Right lobe of liver (tissue), 6 donors: Measurements from ENCODE around the gene CBL. TPM values are rescaled to one million over a fixed set of nuclear protein-coding genes. Genes with fewer than 3 reads are reported as not detected.
A peak's percentile ranks its signal among the peaks of the same experiment; 100 is the strongest.

ENCODE experiments used
- ATAC-seq, 4 donors: fragments of 200-7000 bp; cut with Tn5 transposase; one replicate each; pipeline ENCODE4 v1.9.1; 2020; ENCODE audit warnings: mild to moderate bottlenecking in 4 of 4, moderate library complexity in 4 of 4
- DNase-seq, 3 donors: peaks; one replicate each; pipeline ENCODE4 v3.0.0-alpha.2; 2020
- H3K27ac ChIP-seq, 3 donors: fragments of 200-600 bp; one replicate each; pipeline ENCODE4 v1.8.0; 2022
- H3K27me3 ChIP-seq, 2 donors: fragments of 200-600 bp; one replicate each; pipeline ENCODE4 v1.8.0; 2022
- H3K36me3 ChIP-seq, 4 donors: fragments of 200-600 bp; sonication (generic) in 1 of 4; one replicate each; pipeline versions ENCODE4 v1.5.1 to v1.8.0; 2017 to 2022; ENCODE audit warnings: control low read depth in 1 of 4
- H3K4me1 ChIP-seq, 4 donors: fragments of 200-600 bp; sonication (generic) in 1 of 4; one replicate each; pipeline versions ENCODE4 v1.5.1 to v1.8.0; 2017 to 2022; ENCODE audit warnings: control low read depth in 1 of 4
- H3K4me3 ChIP-seq, 3 donors: fragments of 200-600 bp; one replicate each; pipeline ENCODE4 v1.8.0; 2022
- H3K9me3 ChIP-seq, 4 donors: fragments of 200-600 bp; sonication (generic) in 1 of 4; one replicate each; pipeline versions ENCODE4 v1.5.1 to v1.8.0; 2017 to 2022; ENCODE audit warnings: control low read depth in 1 of 4
- POLR2A ChIP-seq: fragments of 450-650 bp; IDR thresholded peaks from one replicate; pipeline ENCODE4 v1.6.1; 2017; ENCODE audit warnings: antibody characterized with exemption, mild to moderate bottlenecking
- WGBS: methylation state at CpG from one replicate; pipeline ENCODE4 v1.1.6; 2018; ENCODE audit warnings: low coverage, low lambda C conversion rate; ENCODE audit not compliant: insufficient coverage; ENCODE audit errors: missing lambda C conversion rate; 5-methylcytosine and 5-hydroxymethylcytosine counted together
- intact Hi-C, 2 donors: fragments of 100-400 bp; cut with DNase I; formaldehyde crosslinking; loops; one replicate each; pipeline versions ENCODE4 v1.11.2 to v1.14.1; 2022
- total RNA-seq, 6 experiments: library from RNA; depleted of rRNA in 2 of 6; stranded (reverse); fragments of >200 nt in 2 of 6; fragmentation: NEBNext Ultra II Directional in 3 of 6; extraction: Animal tissue kit (Norgen Biotek cat#: 25700) in 3 of 6; gene quantifications; one replicate each; pipeline versions ENCODE4 v1.1.0 to v1.2.4, GENCODE V29; 2016 to 2023
- TF ChIP-seq, protein P1 (sequence below), 4 donors: fragments of 200-600 bp in 3 of 4; fragments of 450-650 bp in 1 of 4; IDR thresholded peaks; one replicate each; pipeline versions ENCODE4 v1.5.1 to v1.8.0; 2016 to 2022; ENCODE audit warnings: antibody characterized with exemption in 4 of 4, mild to moderate bottlenecking in 2 of 4
- donor health status: DM: no; HTN: yes; CAD: no.
- donor health status: DM: no; HTN: no; CAD: no.
- donor health status: DM: no; HTN: no; CAD: no.
- donor health status: DM: no; HTN: yes; CAD: no.
- donor health status: DM: no; HTN: yes; CAD: no.

Gene CBL
- total RNA-seq, 6 experiments from 2014 or later, result 3.1 to 7.1 (median 4.6) TPM

DNA sequence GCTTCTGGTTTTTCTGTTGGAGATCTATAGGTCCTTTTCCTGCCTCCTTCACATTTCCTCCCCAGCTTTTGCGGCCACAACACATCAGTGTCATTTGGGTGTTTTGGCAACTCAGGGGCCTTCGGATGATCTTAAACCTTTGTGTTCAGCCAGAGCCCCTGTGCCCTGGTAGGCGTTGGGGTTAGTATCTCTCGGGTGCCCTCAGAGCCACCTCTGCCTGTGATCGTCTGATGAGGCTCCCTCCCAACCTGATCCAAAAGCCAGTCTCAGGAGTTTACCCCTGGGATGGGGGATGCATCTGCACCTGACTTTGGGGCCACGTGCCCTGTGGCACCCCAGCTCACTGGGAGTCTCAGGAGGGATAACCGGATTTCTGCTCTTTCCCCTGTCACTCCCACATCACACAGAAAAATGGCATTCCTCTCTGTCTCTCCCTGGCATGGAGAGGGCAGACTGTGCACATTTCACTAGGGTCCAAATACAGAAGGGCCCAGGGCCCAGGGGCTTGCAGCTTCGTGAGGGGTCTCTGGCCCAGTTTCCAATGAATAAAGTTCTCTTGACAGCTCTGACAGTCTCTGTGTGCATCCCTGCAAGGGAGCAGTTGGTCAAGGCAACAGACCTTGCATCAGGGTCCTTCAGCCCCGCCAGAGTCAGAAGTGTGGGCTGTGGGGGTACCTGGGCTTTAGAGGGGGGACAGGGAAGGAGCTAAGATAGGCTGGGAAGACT lies 130.8 kb downstream of the CBL start:
- intact Hi-C loops, result no loop called here
- WGBS, result 88% methylated on average over 5 of the region's 9 CpGs
- ATAC-seq (no peak), DNase-seq (peak in 2 of 3 donors; percentile 32 to 39)
- Histone ChIP-seq H3K4me1 (peaks cover 0 to 28% (median 12%) of the 10 kb centered on the region in 4 donors), H3K36me3 (no peaks in the 10 kb centered on the region), H3K9me3 (no peaks in the 10 kb centered on the region), H3K27me3 (no peaks in the 10 kb centered on the region), H3K27ac (no peak overlapping the region), H3K4me3 (no peak overlapping the region)
- no peak for TF ChIP-seq POLR2A
- TF ChIP-seq, protein P1, sequence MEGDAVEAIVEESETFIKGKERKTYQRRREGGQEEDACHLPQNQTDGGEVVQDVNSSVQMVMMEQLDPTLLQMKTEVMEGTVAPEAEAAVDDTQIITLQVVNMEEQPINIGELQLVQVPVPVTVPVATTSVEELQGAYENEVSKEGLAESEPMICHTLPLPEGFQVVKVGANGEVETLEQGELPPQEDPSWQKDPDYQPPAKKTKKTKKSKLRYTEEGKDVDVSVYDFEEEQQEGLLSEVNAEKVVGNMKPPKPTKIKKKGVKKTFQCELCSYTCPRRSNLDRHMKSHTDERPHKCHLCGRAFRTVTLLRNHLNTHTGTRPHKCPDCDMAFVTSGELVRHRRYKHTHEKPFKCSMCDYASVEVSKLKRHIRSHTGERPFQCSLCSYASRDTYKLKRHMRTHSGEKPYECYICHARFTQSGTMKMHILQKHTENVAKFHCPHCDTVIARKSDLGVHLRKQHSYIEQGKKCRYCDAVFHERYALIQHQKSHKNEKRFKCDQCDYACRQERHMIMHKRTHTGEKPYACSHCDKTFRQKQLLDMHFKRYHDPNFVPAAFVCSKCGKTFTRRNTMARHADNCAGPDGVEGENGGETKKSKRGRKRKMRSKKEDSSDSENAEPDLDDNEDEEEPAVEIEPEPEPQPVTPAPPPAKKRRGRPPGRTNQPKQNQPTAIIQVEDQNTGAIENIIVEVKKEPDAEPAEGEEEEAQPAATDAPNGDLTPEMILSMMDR (IDR thresholded peaks at IDR 0.05), result no peak

DNA sequence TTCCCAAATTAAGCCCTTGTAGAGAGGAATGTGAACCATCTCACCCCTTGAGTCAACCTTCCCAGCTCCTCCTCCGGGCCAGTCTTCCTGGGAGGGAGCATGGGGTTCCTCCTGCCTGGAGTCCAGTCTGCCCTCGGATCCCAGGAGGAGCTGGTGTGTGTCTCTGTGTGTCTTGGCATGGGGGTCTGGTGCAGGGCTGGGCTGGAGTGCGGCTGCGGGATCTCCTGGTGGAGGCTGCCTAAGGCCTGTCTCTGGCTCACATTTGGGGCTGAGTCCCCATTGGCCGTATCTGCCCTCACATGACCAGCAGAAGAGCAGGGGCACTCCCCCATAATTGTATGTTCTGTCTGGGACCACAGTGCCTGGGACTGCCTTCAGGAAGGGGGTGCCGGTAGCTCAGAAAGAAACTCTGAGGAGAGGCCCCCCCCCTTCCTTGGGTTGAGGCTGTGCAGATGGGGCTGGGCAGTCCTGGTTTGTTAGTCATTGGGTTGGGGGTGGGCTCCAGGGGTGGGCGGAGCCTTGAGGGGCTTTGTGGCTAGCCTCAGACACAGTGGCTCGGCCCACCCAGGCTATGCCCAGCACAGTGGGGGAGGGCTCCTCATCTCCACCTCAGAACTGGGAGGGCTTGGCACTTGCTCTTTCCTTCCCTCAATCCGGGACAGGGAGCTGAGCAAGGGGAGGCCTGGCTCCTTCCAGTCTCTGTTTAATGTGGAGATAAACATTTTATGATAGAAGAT lies 131.6 kb downstream of the CBL start:
- Histone ChIP-seq H3K36me3 (no peaks in the 10 kb centered on the region), H3K27me3 (no peaks in the 10 kb centered on the region), H3K4me3 (no peak overlapping the region), H3K4me1 (peaks cover 0 to 28% (median 12%) of the 10 kb centered on the region in 4 donors), H3K9me3 (no peaks in the 10 kb centered on the region), H3K27ac (no peak overlapping the region)
- no peak for TF ChIP-seq POLR2A
- TF ChIP-seq, protein P1 (IDR thresholded peaks at IDR 0.05), result no peak
- peak in 2 of 3 donors; percentile 39 to 44 for DNase-seq
- WGBS, result 58% methylated on average over 2 of the region's 9 CpGs
- no peak for ATAC-seq
- intact Hi-C loops, result no loop called here

DNA sequence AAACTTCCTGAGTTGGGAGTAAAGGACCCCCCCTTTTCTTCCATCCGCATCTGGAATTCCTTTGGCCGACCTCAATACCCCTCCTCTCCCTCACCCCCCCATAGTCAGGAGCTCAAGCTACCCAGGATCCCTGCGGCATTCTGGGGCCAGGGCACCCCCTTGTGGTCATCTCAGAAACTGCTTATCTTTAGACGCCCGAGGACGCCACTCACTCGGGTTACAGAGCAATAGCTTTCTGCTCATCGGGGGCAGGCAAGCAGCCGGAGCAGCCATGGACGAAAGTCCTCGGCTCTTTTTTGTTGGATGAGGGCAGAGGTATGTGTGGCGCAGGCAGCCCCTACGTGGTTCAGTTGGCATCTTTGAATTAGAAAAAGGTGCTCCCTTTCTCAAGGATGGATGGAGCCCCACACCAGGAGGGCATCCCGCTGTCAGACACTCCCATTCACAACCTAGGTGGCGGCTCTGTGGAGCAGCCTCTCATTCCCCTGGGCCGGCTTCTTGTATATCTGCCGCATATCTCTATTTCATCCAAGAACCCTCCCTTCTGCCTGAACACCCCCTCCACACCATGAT lies 132.3 kb downstream of the CBL start:
- no peak overlapping the region for H3K27ac ChIP-seq

DNA sequence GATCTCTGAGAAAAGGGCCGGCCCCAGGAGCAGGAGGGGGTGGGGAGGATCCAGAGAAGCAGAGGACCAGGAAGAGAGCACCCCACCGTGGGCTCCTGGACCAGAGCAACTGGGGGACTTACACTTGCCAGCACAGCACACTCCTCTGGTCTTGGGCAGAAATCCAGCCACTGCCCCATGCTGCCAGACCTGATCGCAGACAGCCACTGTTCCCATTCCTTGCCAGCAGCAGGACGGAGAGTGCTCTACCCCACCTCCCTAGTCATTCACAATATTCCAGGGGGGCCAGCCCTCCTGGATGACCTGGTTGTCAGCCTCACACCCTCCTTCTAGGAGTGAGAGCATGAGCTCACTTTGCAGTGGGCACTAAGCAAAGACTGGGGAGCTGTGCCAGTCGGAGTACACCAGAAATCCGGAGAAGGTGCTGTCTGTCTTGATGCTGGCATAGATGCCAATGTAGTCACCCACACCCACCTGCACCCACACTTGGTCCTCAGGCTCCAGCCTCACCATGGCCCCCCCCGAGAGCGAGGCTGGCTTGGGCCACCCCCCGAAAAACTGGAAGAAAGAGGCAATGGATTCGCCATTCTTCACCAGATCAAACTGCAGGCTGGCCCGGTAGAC lies 132.9 kb downstream of the CBL start:
- no peaks in the 10 kb centered on the region for H3K9me3 ChIP-seq
- DNase-seq, result peak in 1 of 3 donors; percentile 46
- TF ChIP-seq, protein P1 (IDR thresholded peaks at IDR 0.05), result no peak
- TF ChIP-seq POLR2A, result no peak
- no peak for ATAC-seq
- no peaks in the 10 kb centered on the region for H3K36me3 ChIP-seq
- peak overlapping the region; percentile 45 to 51 (median 49) for H3K4me3 ChIP-seq
- 43% methylated on average over 4 of the region's 11 CpGs for WGBS
- H3K27ac ChIP-seq, result peak overlapping the region in 1 of 3 donors; percentile 76
- H3K4me1 ChIP-seq, result peaks cover 0 to 28% (median 12%) of the 10 kb centered on the region in 4 donors
- intact Hi-C loops, result no loop called here
- no peaks in the 10 kb centered on the region for H3K27me3 ChIP-seq

More for the DNA sequence above, 132.3 kb downstream of the CBL start:
- intact Hi-C loops, result no loop called here
- Histone ChIP-seq H3K36me3 (no peaks in the 10 kb centered on the region), H3K4me3 (no peak overlapping the region), H3K27me3 (no peaks in the 10 kb centered on the region), H3K9me3 (no peaks in the 10 kb centered on the region), H3K4me1 (peaks cover 0 to 28% (median 12%) of the 10 kb centered on the region in 4 donors)
- WGBS, result 6% methylated on average over 12 of the region's 17 CpGs
- peak; percentile 61 to 68 (median 68) for DNase-seq
- peak; percentile 21 to 34 (median 24) for ATAC-seq
- TF ChIP-seq, protein P1 (IDR thresholded peaks at IDR 0.05), result peak; percentile 54 to 69 (median 66)
- TF ChIP-seq POLR2A, result no peak
